Ovary (tissue), 9 donors: ENCODE results near the gene ABHD13. TPM values are rescaled to one million over a fixed set of nuclear protein-coding genes. Genes with fewer than 3 reads are reported as not detected.
"Not testable (repeated sequence)": the region's sequence is repeated elsewhere in the genome, so short reads cannot be mapped to it uniquely, and the experiment has no call there.

Source experiments
- DNase-seq, 5 donors: peaks; one replicate each; pipeline ENCODE4 v3.0.0-alpha.2; 2019 to 2020
- H3K27ac ChIP-seq, 2 donors: fragments of 200-600 bp; one replicate each; pipeline versions ENCODE4 v1.5.1 to v1.8.0; 2019 to 2022
- H3K27me3 ChIP-seq: fragments of 200-600 bp; one replicate; pipeline ENCODE4 v1.8.0; 2022
- H3K36me3 ChIP-seq: fragments of 200-600 bp; sonication (generic); one replicate; pipeline ENCODE4 v1.5.1; 2019
- H3K4me1 ChIP-seq: one replicate; pipeline ENCODE4 v1.8.1; 2013; ENCODE audit warnings: mild to moderate bottlenecking, moderate library complexity; ENCODE audit not compliant: insufficient read depth
- H3K4me3 ChIP-seq: fragments of 200-600 bp; sonication (generic); one replicate; pipeline ENCODE4 v1.5.1; 2017
- H3K9me3 ChIP-seq, 2 donors: fragments of 200-600 bp in 1 of 2; sonication (generic) in 1 of 2; one replicate each; pipeline versions ENCODE4 v1.5.1 to v1.8.1; 2013 to 2019; ENCODE audit warnings: mild to moderate bottlenecking in 1 of 2, moderate library complexity in 1 of 2
- CTCF ChIP-seq, 3 donors: fragments of 450-650 bp in 2 of 3; fragments of 200-600 bp in 1 of 3; IDR thresholded peaks; one replicate each; pipeline versions ENCODE4 v1.5.1 to v1.8.0; 2016 to 2022; ENCODE audit warnings: antibody characterized with exemption in 3 of 3, mild to moderate bottlenecking in 1 of 3
- EP300 ChIP-seq: sonication (generic); formaldehyde crosslinking; IDR thresholded peaks from one replicate; pipeline ENCODE4 v1.6.1; 2017; ENCODE audit warnings: antibody characterized with exemption
- POLR2A ChIP-seq: fragments of 450-650 bp; IDR thresholded peaks from one replicate; pipeline ENCODE4 v1.6.1; 2017; ENCODE audit warnings: antibody characterized with exemption, mild to moderate bottlenecking, moderate library complexity
- WGBS, 3 donors: extraction: QIAGEN DNeasy Blood & Tissue Kit in 1 of 3; methylation state at CpG; one replicate each; pipeline versions ENCODE4 v1.1.5 to v1.1.7; 2013 to 2017; 5-methylcytosine and 5-hydroxymethylcytosine counted together
- intact Hi-C, 4 donors: fragments of 100-400 bp; cut with DNase I; formaldehyde crosslinking; loops; one replicate each; pipeline versions ENCODE4 v1.11.0 to v1.15.1; 2022 to 2023
- polyA plus RNA-seq, 2 donors: library from polyadenylated mRNA; stranded (reverse); fragments of 200-250 nt in 1 of 2; fragments of 350-450 nt in 1 of 2; fragmentation: Illumina TruSeq in 1 of 2; extraction: RNeasy Lipid Tissue Mini Kit (QIAGEN cat#74804) in 1 of 2; gene quantifications; one replicate each; pipeline ENCODE4 v1.2.3, GENCODE V29; 2013 to 2014
- total RNA-seq, 7 donors: library from RNA; depleted of rRNA in 2 of 7; stranded (reverse); fragments of >200 nt in 2 of 7; fragmentation: NEBNext Ultra II Directional in 3 of 7; extraction: Animal tissue kit (Norgen Biotek cat#: 25700) in 3 of 7; gene quantifications; one replicate each; pipeline versions ENCODE4 v1.1.0 to v1.2.4, GENCODE V29; 2016 to 2023
- donor health status: DM: no; HTN: no; CAD: no; lungs with moderate emphysema.
- donor health status: DM: no; HTN: no; CAD: no.
- donor health status: Bipolar disorder and iron deficiency.
- donor health status: DM: yes; HTN: yes; CAD: no.
- donor health status: DM: no; HTN: no; CAD: no.
- donor health status: DM: yes; HTN: yes; CAD: no.

The ABHD13 gene
- total and polyA plus RNA-seq, 9 donors, result 6.0 to 13.7 (median 9.1) TPM

GRCh38 chr13:108212886-108213285, 5.3 kb upstream of the ABHD13 start:
- no peaks in the 10 kb centered on the region for H3K36me3 ChIP-seq
- WGBS, 3 donors, result 82 to 96% (median 94%) methylated on average over 4 of the region's 4 CpGs
- no peaks in the 10 kb centered on the region for H3K27me3 ChIP-seq
- intact Hi-C loops, result no loop called here
- no peak for TF ChIP-seq CTCF (IDR thresholded peaks at IDR 0.05)
- no peak for TF ChIP-seq EP300
- no peak for TF ChIP-seq POLR2A
- no peak overlapping the region for H3K27ac ChIP-seq
- H3K4me1 ChIP-seq, result peaks cover 5% of the 10 kb centered on the region
- DNase-seq, result no peak
- H3K9me3 ChIP-seq, result no peaks in the 10 kb centered on the region
- no peak overlapping the region for H3K4me3 ChIP-seq

GRCh38 chr13:108213946-108214345, 4.2 kb upstream of the ABHD13 start:
- TF ChIP-seq CTCF (IDR thresholded peaks at IDR 0.05), result no peak
- no peak for TF ChIP-seq POLR2A
- no peak for TF ChIP-seq EP300
- Histone ChIP-seq H3K9me3 (no peaks in the 10 kb centered on the region), H3K27me3 (no peaks in the 10 kb centered on the region), H3K36me3 (no peaks in the 10 kb centered on the region), H3K27ac (no peak overlapping the region), H3K4me1 (peaks cover 5% of the 10 kb centered on the region), H3K4me3 (no peak overlapping the region)
- DNase-seq, result no peak
- 75 to 77% (median 77%) methylated on average over 5 of the region's 5 CpGs for WGBS, 3 donors
- intact Hi-C loops, result no loop called here

GRCh38 chr13:108214441-108215271, 3.5 kb upstream of the ABHD13 start:
- 11 to 15% (median 12%) methylated on average over 21 to 41 of the region's 41 CpGs for WGBS, 3 donors
- H3K27ac ChIP-seq, result no peak overlapping the region

GRCh38 chr13:108215436-108215835, 2.8 kb upstream of the ABHD13 start, which contains the start of gene LIG4:
Gene LIG4, minus strand, starts transcription at chr13:108215536. Its CDS starts 4,268 bp downstream, at chr13:108211268.
- intact Hi-C loops, result no loop called here
- Histone ChIP-seq H3K36me3 (no peaks in the 10 kb centered on the region), H3K9me3 (no peaks in the 10 kb centered on the region), H3K4me3 (peak within 1 kb of the TSS; percentile 41), H3K27me3 (no peaks in the 10 kb centered on the region), H3K4me1 (peaks cover 9% of the 10 kb centered on the region), H3K27ac (no peak within 1 kb of the TSS)
- DNase-seq, result peak; percentile 85 to 93 (median 89)
- TF ChIP-seq EP300 (no peak), POLR2A (no peak), CTCF (IDR thresholded peaks at IDR 0.05) (no peak)
- WGBS, 3 donors, result 0 to 1% (median 1%) methylated on average over 10 to 26 of the region's 26 CpGs

More at GRCh38 chr13:108214441-108215271, 3.5 kb upstream of the ABHD13 start:
- no peaks in the 10 kb centered on the region for H3K27me3 ChIP-seq
- TF ChIP-seq POLR2A (no peak), EP300 (no peak), CTCF (IDR thresholded peaks at IDR 0.05) (no peak)
- H3K9me3 ChIP-seq, result no peaks in the 10 kb centered on the region
- peak in 1 of 5 donors; percentile 44 for DNase-seq
- no peaks in the 10 kb centered on the region for H3K36me3 ChIP-seq
- H3K4me3 ChIP-seq, result peak overlapping the region; percentile 41
- peaks cover 8% of the 10 kb centered on the region for H3K4me1 ChIP-seq
- intact Hi-C loops, result no loop called here

- 55 to 65% (median 60%) methylated on average over 27 of the region's 27 CpGs for WGBS, 3 donors
- peak overlapping the region; percentile 92 for H3K4me3 ChIP-seq
- H3K36me3 ChIP-seq, H3K27me3 ChIP-seq, H3K4me1 ChIP-seq, H3K9me3 ChIP-seq, intact Hi-C loops: not testable (repeated sequence)
- peak overlapping the region in 1 of 2 donors; percentile 66 for H3K27ac ChIP-seq
- peak in 2 of 5 donors; percentile 26 to 35 for DNase-seq
These were observed 717 bp upstream of the ABHD13 start for GRCh38 chr13:108217307-108218043.
